HG02678 (cell line): ENCODE results near the gene PCCA.
A peak's percentile ranks its signal among the peaks of the same experiment; 100 is the strongest.

Source experiments
- ATAC-seq: cut with Tn5 transposase; IDR thresholded peaks from one replicate; pipeline ENCODE4 v1.9.1; 2021; ENCODE audit warnings: mild to moderate bottlenecking, moderate library complexity; ENCODE audit not compliant: unreplicated experiment

PCCA gene

DNA sequence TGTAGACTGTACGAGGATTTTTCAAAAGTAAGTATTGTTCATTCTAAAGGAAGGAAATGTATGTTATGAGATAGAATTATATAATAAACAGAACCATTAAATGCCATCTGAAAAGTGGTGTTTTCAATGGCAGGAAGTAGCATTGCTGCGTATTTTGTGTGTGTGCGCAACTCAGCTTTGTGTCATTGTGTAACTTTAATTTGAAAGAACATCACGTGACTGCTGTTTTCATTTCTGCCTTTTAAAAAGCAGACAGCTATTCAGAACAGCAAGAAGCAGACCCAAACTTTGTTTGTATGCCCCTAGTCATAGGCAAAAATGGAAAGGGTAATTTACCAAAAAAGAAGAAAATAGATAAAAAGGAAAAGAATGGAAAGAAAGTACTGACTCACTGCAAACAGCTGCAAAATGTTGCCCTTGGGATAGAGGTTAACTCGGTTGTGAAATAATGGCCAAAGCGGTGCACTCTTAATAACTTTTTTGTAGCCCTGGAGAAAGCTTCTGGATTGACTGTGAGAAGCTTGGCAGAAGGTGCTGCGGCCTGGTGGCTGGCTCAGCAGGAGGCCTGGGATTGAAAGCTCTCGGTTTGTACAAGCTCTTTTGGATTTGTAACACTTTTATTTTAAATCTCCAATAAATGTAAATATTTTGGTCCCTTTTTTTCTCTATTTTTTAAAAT lies 402.4 kb downstream of the PCCA start:
- ATAC-seq, result no peak

DNA sequence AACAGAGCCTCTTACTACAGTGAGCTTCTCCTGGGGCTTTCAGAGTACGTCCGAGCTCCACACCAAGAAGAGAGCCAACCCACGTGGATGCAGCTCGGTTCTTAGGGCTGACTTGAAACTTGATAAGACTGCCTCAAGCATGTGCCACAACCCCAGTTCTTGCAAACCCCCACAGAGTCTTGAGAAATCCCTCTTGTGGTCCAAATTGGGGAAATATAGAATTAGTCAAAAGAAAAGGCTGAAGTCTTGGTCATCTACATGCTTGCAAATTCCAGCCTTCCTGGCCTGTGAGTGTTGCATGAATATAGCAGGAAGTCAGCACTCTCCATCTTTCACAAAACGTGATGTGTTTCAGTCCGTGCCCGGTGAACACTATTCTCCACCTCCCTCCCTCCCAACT lies 404.5 kb downstream of the PCCA start:
- no peak for ATAC-seq

DNA sequence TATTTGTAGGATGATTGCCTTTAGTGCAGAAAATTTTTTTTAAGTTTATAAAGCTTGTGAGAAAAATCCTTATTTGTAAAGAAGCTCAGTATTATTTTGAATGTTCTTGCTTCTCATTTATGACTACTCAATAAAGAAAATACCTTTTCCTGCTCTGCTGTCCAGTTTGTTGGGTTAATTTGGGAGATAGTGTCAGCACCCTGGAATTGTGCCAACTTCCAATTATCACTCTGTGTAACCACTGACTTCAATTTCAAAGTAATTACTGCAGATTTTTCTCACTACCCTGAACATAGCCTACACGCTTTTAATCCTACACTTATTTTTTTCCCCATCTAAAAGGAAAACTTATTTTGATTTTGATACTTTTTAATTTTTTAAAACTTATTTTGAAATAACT lies 406.6 kb downstream of the PCCA start:
- ATAC-seq, result no peak

DNA sequence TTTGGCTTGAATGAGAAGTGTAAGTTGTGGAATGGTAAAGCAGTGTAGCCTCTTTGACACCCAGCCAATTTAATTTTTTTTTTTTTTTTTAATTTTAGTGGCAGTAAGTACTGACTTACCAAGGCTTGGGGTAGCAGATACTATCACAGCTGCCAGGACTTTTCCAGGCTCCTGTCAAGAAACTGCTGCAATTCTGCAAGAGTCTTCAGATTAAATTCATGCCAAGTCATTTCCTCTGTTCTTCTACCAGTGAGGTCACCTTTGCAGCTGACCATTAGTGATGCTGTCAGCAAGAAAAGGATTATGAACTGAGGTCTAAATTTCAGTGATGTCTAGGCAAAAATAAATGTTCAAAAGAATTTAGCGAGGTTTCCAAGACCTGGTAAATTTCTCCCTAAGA lies 408.5 kb downstream of the PCCA start:
- ATAC-seq, result no peak

DNA sequence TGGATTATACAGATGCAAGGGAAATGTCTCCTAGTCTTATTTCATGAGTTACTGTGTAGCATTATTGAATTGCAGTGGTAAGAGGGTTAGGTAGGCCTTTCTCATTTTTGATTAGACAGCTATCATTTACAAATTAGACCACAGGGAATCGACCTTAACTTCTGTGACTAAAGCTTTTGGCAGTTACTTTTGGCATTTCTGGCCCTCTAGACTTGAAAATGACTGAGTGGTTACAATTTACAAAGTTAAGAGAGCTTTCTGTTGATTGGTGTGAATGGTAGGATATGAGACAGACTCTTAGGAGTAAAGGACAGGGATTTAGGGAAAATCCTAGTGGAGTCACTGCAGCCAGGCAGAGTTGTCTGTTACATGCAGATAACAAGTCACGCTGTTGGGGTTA lies 413.6 kb downstream of the PCCA start:
- ATAC-seq, result no peak

DNA sequence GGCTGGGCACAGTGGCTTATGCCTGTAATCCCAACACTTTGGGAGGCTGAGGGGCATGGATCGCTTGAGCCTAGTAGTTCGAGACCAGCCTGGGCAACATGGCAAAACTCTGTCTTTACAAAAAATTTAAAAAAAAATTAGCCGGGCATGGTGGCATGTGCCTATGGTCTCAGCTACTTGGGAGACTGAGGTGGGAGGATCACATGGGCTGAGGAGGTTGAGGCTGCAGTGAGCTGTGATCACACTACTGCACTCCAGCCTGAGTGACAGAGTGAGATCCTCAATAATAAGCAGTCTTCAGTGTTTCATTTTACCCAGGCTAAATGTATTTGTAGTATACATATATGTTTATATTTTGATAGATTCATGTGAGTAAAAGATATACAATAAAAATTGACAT lies 414.7 kb downstream of the PCCA start:
- no peak for ATAC-seq

DNA sequence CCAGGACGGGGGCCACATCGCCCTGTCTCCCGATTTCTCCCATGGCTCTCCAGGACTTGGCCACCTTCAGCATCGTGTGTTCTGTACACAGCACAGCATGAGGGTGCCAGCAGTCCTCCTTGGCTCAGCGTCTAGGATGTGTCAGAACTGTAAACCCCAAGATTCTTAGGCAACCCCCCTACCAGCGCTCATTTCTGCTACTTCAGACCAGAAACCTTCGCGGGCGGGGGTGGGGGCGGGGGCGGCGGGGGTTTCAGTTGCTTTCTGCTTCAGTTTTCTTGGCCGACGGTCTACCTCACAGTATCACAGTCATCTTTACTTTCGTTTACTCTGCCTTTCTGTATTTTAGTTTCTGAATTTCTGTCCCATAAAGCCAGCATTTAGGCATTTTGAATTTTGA lies 417.3 kb downstream of the PCCA start:
- peak; percentile 74 for ATAC-seq

DNA sequence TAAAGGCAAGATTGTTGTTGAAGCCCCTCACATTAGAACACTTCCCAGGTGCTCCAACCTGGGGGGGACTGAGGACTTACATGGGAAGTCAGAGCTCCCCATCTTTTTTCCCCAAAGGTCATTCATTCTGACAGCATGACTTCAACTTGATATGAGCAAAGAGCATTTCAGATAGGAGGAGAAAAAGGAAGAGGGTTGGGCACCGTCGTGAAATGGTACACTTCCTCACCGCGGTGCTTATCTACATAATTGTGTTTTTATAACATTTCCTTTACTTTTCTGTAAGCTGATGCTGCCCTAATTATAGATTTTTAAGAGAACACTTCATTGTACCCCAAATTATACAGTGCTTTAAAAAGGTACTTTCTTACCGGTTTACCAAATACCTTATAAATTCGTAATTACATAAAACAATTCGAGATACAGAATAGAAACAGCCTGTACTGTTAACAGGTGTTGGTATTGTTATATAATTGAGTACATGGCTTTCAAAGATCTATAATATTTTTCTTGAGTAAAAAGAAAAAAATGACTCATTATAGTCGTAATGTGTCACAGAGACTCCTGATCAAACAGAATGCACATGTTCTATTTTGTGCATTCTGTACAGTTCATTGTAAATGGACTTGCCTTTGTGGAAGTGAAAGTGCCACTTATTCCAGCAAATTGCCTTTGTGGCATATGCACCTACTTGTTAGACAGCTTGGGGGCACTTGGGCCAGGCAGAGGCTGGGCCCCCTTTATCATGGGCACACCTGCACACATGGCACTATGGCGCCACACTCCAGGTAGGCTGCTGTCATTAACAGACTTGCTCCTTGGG lies 417.9 kb downstream of the PCCA start:
- ATAC-seq, result peak; percentile 30

DNA sequence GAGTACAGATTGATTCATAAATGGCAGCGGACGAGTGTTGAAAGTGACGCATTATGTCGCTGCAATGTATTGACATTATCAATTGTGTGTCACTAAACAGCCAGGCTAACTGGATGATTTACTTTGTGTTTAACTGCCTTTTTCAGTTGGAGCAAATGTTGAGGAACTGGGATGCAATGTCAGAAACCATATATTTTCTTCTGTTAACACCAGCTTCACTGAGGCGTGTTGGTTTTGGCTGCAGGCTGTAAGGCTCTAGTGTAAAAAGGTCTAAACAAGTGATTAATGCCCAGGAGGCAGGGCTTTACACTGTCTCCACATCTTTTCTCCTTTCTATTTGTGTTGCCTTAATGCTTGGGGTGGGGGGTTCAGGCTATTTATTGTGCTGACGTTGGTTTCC lies 419.6 kb downstream of the PCCA start:
- ATAC-seq, result no peak

DNA sequence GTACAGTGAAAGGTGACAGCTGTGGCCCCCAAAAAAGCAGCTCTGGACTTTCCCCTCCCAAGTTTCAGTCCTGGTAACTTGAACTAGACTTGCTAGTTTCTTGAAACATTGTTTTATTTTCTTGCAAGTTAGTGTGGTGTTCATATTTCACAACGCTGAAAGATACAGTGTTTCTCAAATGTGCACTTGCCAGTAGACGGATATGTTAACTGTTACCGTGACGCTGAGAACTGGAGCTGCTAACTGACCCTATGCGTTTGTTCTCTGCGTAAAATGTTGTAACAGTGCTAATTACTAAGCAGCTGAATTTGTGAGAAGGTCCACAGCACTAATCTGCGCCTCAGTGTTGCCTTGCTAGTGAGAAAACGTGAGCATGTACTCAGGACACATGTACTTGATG lies 420.1 kb downstream of the PCCA start:
- ATAC-seq, result no peak

DNA sequence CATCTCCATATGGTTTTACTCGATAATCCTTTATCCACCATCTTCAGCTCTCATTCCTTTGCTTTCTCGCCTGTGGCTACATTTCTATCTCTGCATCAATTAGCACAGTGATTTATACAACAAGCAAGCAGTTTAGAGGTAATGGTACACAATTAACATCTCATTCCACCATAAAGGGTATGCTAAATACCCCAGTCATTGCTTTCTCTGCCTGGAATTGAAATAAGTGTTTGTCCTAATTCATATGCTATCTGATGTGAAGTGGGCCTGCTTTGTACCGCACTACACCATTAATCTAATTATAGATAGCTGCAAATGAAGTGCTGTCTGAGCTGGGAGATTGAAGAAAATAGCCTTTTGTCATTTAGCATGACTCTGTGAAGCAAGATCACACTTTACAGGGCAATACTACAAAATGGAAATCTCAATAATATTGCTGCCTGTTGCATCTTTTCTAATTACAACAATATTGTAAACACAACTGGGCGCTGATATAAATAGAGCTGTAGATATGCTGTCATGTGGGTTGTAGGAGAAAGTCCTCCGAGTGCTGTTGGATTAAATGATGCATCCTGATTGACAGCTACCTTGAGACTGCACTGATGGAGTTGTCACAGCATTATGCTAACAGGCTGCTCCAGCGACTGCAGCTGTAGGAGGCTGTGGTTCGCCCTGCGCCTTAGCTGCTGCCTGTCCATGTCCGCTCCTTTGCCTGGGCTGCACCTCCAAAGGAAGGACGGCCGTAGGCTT lies 421.5 kb downstream of the PCCA start:
- no peak for ATAC-seq

DNA sequence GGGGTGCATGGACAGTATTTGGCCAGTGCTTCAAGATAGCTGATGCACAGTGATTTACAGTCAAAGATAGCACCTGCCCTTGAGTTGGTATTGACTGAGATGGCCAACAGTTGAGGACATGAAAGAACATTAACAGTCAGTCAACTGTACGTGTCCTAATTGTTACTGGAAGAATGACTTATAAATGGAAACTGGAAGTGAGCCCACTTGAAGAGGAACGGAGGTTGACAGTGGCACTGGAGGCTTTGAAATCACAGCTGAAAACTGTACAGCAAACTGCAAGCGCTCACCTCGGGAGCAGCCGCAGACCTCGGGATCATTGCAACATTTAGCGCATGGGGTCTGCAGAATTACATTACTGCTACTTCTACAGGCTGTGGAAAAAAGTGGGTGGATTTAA lies 422.6 kb downstream of the PCCA start:
- ATAC-seq, result no peak

DNA sequence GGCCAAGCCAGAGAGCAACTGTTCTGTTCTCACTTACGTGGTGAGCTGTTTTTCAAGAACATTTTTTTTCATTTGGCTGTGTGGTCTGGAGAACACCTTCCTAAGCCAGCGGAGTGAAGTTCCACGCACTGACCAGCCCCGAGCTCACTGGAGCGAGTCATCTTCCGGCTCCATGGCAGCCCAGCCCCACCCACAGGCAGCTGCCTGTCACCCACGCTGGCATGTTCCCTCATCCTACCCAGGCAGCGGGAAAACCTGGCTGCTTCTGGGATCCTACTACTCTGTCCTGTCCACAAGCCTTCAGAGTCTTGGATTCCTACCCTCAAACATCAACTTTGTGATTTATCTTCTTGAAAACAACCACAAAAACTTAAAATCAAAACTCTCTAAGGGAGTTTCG lies 423.5 kb downstream of the PCCA start:
- ATAC-seq, result no peak

DNA sequence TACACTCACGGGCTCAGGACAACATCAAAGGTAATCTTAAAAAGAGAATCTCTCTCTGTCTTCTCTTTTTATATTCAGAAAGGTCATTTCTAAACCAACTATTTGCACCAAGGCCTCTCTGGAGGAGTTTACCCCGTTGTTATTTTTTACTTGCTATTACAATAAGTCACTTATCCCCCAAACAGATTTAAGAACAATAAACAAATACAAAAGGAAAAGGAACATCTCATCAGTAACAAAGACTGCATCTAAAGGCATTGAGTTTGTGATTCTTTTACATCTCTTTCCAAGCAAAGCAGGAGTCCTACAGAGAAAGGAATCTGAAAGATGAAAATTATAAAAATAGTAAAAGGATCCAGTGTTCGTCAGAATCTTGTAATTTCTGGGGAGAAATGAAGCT lies 424.3 kb downstream of the PCCA start:
- ATAC-seq, result no peak

DNA sequence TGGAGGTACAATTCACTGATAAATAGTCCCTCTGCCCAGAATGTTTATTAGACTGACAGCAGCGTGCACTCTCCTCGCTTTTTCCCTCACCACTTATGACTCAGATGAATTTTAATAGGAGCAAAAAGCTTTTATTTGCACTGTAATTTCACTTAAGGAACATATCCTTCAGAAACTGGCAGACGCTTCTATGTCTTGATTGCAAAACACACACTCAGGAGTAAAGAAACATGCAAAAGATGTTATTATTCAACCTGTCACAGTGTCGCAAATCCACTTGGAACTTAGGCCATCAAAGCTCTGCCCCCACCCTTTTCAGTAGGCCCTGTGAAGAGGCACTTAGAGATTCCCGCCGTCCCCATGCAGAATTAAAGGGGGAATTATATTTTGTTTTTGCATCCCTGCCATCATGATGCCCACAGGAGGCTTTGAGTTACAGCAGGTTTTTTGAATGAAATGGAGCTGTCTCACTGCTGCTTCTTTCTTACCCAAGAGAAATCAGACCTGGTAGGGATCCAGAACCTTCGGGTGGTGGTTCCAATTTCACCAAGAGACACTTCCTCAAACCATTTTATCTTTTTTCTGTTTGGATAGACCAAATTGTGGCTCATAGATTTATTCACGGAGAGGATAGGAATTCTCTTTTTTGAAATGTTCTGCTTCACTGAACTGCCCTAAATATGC lies 425.2 kb downstream of the PCCA start:
- ATAC-seq, result no peak

DNA sequence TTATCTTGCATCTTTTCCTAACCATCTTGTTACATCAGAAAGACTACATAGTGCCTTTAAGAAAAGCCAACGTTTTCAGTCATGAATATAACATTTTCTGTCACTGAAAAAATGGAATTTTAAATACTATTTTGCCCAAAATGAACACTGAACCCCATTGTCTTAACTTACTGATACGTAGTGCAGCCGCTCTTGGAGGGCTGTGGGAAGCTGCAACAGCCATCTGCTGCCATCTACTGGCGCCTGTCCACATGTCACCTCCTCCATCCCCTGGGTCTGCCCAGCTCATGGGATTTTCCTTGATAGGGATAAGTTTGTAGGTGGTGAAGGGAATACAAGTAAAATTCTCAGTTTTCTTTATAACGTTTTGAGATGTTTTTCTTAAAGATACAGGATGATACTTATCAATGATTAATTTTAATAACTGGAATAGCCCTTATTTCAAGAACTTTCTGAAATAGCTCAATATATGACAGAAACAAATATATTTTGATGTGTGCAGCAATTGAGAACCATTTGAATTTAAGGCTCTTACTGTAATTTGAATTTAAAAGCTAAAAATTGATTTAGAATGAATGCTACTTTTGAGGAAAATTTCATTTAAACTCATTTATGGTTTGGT lies 426.0 kb downstream of the PCCA start:
- ATAC-seq, result peak; percentile 94

DNA sequence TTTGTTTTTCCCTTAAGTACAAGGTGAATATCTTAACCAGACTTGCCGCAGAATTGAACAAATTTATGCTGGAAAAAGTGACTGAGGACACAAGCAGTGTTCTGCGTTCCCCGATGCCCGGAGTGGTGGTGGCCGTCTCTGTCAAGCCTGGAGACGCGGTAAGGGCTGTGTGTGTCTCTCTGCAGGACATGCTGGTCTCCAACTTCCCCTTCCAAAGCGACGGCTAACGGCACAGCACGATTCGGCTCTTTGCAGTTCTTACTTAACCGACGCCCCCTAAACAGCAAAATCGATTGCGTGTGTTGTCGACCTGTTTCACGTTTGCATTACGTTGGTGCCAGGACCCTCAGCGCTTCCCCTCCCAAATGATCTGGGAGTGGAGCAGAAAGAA lies 426.5 kb downstream of the PCCA start:
- no peak for ATAC-seq

DNA sequence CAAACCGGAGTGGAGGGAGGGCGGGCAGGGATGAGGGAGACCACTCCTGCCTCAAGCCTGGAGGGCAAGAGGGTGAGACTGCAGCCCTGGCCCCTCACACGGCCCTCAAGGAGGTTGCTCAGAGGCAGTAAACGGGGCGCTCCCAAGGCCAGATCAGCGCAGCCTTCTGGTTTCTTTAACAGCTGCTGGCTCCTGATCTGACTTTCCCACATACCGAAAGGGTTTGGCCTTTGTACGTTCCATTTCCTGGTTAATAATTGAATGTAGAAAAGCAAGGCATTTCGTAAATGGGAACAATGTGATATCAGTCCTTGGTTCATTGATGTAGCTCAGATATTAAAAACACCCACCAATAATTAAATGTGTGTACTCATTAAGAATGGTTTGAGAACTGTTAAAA lies 428.2 kb downstream of the PCCA start:
- ATAC-seq, result no peak

DNA sequence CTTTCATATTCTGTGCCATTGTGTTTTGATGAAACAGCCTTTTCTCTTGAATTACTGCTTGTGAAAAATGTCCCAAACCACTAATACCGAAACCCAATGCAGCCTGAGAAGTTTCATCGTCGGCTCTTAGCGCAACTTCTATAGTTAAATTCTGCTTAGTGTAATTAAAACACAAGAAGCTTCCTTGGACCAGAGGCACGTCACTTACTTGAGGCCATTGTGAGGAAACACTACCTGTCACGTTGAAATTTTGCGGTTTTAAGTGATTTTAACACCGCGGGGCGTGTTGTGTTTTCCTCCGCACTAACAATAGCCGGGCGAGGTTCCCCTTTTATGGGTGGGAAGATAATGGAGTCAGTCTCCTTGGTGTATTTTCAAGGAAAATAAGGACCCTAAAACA lies 428.8 kb downstream of the PCCA start:
- no peak for ATAC-seq

DNA sequence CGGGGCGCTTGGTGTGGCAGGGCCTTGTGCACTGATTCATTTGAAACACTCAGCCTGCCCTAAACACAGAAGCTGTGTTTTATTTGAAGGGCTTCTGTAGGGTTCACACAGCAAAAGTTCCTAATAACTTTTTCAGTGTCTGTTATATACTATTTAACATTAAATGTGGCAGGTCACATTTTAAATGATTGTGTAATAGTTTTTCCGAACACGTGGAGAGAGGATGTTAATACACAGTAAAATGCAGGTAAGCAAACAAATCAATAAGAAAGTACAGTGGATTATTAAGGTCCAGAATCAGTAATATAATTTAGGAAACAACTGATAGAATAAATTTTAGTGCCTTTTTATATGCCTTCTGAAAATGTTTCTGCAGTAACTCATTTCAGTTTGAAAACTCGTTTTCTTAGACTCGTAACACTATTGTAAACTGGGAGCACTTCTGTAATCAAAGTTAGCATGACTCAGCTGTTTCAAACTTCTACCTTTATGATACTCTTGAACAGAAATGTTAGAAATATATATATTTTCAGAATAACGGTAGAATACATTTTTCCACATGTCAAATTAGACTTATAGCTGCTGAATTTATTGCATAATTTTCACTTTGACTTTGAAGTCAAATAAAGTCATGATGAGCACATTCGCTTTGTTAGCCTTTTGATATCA lies 429.6 kb downstream of the PCCA start:
- ATAC-seq, result no peak
